ENCODE data around the gene SMPD3.
"Not testable (repeated sequence)": the region's sequence is repeated elsewhere in the genome, so short reads cannot be mapped to it uniquely, and the experiment has no call there.

- not testable (repeated sequence) for TF ChIP-seq CTCF (IDR thresholded peaks at IDR 0.05); POLR2AphosphoS5 (IDR thresholded peaks at IDR 0.05; ENCODE audit: low read depth, low read length); SIN3A (IDR thresholded peaks at IDR 0.05; ENCODE audit: borderline replicate concordance, insufficient read depth, low read depth, low read length); REST (IDR thresholded peaks at IDR 0.05; ENCODE audit: insufficient read depth in 1 of 2, low read depth in 2 of 2, low read length in 1 of 2)
Measured at GRCh38 chr16:68494261-68494660, 46.0 kb upstream of the SMPD3 start.
